GM18873 (cell line): ENCODE results near the gene MIOX.

Experiments used
- ATAC-seq: cut with Tn5 transposase; IDR thresholded peaks from one replicate; pipeline ENCODE4 v1.9.1; 2021; ENCODE audit warnings: mild to moderate bottlenecking, moderate library complexity, moderate number of reproducible peaks; ENCODE audit not compliant: unreplicated experiment, low FRiP score

MIOX gene

DNA sequence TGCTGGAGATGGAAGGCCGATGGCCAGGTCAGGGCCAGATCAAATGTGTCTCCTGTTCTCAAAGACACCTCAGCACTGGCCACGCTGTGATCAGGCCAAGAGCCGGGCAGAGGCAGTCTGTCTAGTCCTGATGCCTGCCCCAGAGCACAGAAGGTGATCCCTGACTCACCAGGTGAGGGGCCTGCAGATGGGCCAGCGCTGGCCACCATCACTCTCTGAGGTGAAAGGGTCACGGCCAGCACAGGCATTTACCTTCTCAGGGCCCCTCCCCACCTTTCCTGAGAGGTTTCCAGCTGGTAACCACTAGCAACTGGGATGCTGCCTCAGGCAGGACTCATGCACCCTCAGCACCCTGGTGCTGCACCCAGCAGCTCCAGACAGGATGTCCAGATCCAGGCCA is 14.7 kb upstream of the MIOX start:
- no peak for ATAC-seq

DNA sequence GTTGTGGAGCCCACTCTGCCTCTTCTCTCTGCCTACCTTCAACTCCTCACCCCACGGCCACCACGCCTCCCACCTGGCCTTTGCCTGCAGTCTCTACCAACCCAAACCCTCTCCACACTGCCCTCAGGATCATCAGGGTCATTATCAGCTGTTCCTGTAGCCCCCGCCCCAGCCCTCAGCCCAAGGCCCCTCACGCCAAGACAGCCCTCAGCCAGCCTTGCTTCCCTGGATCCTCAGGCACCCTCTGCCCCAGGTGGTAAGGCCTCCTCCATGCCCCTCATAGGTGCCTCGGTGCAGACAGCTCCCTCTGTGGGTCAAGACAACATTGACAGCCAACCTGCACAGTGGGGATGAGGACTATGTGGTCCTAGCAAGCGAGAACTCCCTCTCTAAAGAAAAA is 13.6 kb upstream of the MIOX start:
- ATAC-seq: no peak

DNA sequence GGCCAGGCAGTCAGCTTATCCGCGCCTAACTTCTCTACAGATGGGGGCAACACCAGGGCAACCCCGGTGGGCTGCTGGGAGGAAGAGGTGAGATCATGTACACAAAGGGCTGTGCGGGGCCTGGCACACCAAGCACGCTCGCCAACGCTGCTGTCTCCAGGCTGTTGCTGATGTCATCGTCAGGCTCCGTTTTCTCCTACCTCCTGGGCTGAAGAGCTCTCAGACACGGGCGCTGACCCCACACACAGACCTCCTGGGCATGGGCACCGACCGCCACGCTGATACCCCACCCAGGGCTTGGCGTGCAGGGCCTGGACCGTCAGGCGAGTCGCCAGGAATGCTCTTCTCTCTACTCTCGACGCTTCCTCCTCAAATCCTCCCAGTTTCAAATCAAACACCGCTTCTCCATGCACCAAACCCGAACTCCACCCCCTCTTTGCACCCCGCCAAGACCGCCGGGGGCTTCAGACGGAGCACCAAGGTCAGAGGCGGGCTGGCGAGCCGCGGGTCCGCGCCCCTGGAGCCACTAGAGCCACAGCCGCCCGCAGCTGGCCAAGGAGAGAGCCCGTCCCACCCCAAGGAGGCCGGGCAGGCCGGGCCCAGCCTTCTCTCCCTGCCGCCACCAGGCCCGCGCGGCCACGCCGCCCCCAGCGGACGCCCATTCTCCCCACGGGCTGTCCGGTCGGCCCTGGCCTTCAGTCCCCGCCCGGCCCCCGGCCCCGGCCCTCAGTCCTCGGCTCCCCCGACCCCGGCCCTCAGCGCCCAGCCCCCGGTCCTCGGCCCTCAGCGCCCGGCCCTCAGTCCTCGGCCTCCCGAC is 12.6 kb upstream of the MIOX start:
- ATAC-seq: no peak

GRCh38 chr22:50474710-50475651 is 11.7 kb upstream of the MIOX start, which contains the start of gene SBF1:
SBF1 (minus strand) TSS chr22:50475035; CDS start chr22:50474840, 195 bp downstream.
- ATAC-seq: peak; percentile 36

GRCh38 chr22:50475652-50476002 is 11.0 kb upstream of the MIOX start:
- ATAC-seq: no peak

DNA sequence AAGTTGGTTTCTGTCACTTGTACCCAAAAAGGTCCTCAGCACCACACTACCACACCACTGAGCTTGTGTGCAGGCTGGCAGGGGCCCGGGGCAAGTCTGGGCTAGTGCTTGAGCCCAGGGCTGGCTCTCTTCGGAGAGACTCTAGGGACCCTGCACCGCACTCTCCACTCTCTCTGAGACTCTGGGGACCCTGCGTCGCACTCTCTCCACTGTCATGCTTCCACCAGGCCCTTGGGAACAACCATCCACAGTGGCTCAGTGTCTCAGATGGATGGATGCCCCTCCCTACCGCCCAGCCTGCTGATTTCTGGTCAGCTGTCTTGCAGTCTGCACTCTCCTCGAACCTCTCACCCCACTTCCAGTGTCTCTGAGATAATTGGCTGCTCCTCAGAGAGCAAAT is 9.8 kb upstream of the MIOX start:
- no peak for ATAC-seq

- no peak for ATAC-seq
Observed at GRCh38 chr22:50477923-50478322, 8.7 kb upstream of the MIOX start.

GRCh38 chr22:50479721-50480120 is 6.9 kb upstream of the MIOX start:
- ATAC-seq: no peak

DNA sequence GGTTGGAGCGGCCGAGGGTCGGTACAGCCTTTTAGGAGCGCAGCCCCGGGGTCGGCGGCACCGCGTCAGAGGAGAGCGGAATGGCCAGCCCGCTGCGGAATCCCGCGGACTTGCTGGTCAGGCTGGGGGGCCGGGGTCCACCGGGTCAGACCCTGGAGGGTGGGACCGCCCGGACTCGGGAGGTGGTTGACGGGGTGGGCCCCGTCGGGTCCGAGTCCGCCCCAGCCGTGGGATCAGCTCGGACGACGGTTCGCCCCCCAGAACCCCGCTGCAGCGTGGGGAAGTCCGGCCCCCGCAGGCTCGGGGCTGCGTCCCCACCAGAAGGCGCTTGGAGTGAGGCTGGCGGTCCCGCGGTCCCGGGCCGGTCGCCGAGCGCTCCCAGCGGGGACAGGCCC is 5.6 kb upstream of the MIOX start:
- ATAC-seq: no peak

DNA sequence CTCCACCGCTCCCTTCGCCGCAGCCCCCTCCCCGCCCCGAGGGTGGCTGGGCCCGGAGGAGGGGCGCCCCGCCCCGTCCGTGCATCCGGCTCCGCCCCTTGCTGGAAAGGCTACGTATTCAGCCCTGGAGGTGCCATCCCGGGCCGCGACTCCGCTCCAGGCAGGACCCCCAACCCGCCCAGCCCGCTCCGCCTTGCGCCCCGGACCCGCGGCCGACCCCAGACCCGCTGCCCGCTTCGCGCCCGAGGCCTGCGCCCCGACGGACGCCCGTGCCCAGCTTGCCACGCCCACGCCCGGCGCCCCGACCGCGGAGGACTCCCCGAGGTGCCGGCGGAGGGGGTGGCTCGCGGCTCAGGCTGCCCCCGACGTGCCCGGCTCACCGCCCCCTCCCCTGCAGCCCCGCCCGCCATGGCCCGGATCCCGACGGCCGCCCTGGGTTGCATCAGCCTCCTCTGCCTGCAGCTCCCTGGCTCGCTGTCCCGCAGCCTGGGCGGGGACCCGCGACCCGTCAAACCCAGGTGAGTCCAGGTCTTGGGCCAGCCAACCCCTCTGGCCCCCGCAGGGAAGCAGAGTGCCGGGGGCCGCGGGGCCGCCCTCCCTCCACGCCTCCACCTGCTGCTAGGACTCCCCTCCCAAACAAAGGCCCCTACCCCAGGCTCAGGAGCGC is 5.1 kb upstream of the MIOX start, which contains the start of gene ADM2:
Gene ADM2 (plus strand): TSS at position 104 of the 667 bp plus-strand sequence. CDS start 305 bp downstream, at position 409.
- no peak for ATAC-seq

- no peak for ATAC-seq
Observed at GRCh38 chr22:50482107-50483074, 4.3 kb upstream of the MIOX start.

- no peak for ATAC-seq
Observed at GRCh38 chr22:50483106-50483505, 3.6 kb upstream of the MIOX start.

DNA sequence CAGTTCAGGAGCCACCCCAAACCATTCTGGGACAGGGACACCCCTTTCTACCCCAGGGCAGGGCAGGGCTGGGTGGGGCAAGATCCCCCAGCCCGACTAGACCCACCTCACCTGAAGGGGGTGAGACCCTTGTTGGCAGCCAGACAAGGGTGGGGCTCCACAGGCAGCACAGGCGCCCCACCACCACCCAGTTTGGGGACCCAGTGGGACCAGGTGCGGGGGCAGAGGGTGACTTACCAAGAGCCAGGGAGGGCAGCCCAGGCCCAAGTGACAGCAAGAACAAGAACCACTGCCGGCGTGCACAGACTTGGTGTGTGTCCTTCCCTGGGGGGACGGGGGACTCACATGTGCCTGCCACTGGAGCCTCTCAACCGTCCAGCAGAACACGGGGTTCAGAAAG is 3.1 kb upstream of the MIOX start:
- ATAC-seq: no peak

DNA sequence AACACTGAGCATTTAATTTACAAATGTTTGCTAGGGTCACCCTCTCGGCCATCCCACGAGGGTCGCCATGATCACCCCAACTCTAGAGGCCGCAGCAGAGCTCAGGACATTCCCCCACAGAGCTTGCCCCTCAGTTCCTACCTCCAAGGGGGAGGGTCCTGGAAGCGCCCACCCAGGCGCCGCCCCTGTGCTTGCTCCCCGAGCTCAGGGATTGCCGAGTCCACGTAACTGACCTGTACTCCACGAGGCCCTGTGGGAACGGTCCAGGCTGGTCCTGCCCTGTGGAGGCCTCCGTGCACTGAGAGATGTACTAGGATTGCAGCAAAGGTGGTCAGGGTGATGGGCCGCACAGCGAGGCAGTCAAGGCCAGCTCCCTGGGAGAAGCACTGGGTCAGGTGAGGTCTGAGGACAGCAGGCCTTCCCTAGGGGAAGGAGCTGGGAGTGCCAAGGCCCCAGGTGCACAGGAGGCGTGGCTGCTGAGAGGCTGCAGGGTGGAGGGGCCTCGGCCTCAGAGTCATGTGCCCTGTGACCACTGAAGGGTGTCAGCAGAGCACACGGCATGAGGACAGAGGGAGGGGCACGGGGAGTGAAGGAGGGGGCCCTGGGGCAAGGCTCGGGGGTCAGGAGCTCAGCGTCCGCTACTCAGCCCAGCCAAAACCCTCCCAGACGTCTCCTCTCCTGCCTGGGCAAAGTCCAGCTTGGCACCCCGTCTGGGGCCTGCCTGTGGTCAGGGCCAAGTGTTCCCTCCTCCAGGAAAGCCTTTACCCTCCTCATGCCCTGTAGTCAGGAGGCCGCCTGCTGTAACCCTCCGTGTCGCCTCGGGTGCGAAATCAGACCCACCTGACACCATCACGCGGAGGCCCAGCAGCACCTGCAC is 2.4 kb upstream of the MIOX start:
- no peak for ATAC-seq

GRCh38 chr22:50485221-50486131 is 1.2 kb upstream of the MIOX start:
- no peak for ATAC-seq

- no peak for ATAC-seq
Observed at GRCh38 chr22:50487290-50488005, 789 bp downstream of the MIOX start.

DNA sequence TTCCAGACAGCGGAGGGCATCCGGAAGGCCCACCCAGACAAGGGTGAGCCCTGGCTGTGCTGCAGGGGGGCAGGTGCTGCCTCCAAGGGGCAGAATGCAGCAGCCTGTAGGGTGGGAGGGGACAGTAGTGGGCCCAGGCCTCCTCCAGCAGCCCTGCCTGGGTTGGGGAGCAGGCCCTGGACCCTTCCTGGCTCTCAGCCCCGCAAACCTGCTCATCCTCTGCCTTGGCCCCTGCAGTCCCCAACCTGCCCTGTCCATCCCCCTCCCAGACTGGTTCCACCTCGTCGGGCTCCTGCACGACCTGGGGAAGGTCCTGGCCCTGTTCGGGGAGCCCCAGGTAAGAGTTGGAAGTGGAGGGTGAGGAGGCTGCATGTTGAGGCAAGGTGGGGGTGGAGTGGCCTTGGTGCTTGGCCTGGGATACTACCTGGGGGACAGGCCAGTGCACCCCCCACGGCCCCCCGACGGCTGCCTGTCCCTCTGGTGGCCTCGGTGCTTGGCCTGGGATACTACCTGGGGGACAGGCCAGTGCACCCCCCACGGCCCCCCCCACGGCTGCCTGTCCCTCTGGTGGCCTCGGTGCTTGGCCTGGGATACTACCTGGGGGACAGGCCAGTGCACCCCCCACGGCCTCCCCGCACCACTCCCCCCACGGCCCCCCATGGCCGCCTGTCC is 1.5 kb downstream of the MIOX start:
- no peak for ATAC-seq
